Right cardiac atrium (tissue), 5 donors: Measurements from ENCODE around the gene UGT2B17. TPM values are rescaled to one million over a fixed set of nuclear protein-coding genes. Genes with fewer than 3 reads are reported as not detected.
"Not testable (repeated sequence)": the region's sequence is repeated elsewhere in the genome, so short reads cannot be mapped to it uniquely, and the experiment has no call there.

Experiments used
- ATAC-seq, 2 donors: fragments of 200-7000 bp; cut with Tn5 transposase; one replicate each; pipeline versions ENCODE4 v1.8.0 to v1.9.1; 2020; ENCODE audit warnings: moderate library complexity in 2 of 2, mild to moderate bottlenecking in 1 of 2
- DNase-seq, 3 donors: peaks; one replicate each; pipeline ENCODE4 v3.0.0-alpha.2; 2020
- H3K27ac ChIP-seq: one replicate; pipeline ENCODE4 v1.5.1; 2013; ENCODE audit warnings: mild to moderate bottlenecking, low read length, control low read depth, moderate library complexity
- H3K27me3 ChIP-seq: one replicate; pipeline ENCODE4 v1.6.1; 2013; ENCODE audit not compliant: control insufficient read depth, insufficient read depth
- H3K4me1 ChIP-seq: one replicate; pipeline ENCODE4 v1.6.1; 2013; ENCODE audit warnings: low read length; ENCODE audit not compliant: control insufficient read depth, insufficient read depth
- H3K4me3 ChIP-seq: one replicate; pipeline ENCODE4 v1.5.1; 2013; ENCODE audit warnings: low read length, control low read depth
- H3K9me3 ChIP-seq: one replicate; pipeline ENCODE4 v1.6.1; 2013; ENCODE audit warnings: low read length; ENCODE audit not compliant: control insufficient read depth
- WGBS: extraction: QIAGEN DNeasy Blood & Tissue Kit; methylation state at CpG from one replicate; pipeline ENCODE4 v1.1.7; 2013; 5-methylcytosine and 5-hydroxymethylcytosine counted together
- intact Hi-C, 4 donors: fragments of 100-400 bp; cut with DNase I; formaldehyde crosslinking; loops; one replicate each; pipeline versions ENCODE4 v1.11.0 to v1.14.0; 2022 to 2023
- polyA plus RNA-seq: library from polyadenylated mRNA; stranded (reverse); fragments of 200-250 nt; gene quantifications from one replicate; pipeline ENCODE4 v1.2.3, GENCODE V29; 2013
- total RNA-seq, 4 donors: library from RNA; stranded (reverse); fragmentation: NEBNext Ultra II Directional; extraction: Animal tissue kit (Norgen Biotek cat#: 25700); gene quantifications; one replicate each; pipeline ENCODE4 v1.2.1, GENCODE V29; 2021
- donor health status: healthy with polysubstance abuse.
- donor health status: DM: no; HTN: yes; CAD: no.
- donor health status: DM: no; HTN: no; CAD: no.
- donor health status: DM: no; HTN: yes; CAD: no; lungs with severe emphysema.
- donor health status: DM: yes; HTN: yes; CAD: no.

UGT2B17 gene
- total and polyA plus RNA-seq, 5 donors, result 0.05 to 0.12 TPM; not detected in 3

GRCh38 chr4:68518889-68519288, 57.2 kb downstream of the UGT2B17 start:
- DNase-seq (no peak), ATAC-seq (no peak)
- Histone ChIP-seq H3K4me1 (no peaks in the 10 kb centered on the region), H3K9me3 (no peaks in the 10 kb centered on the region), H3K27me3 (no peaks in the 10 kb centered on the region), H3K27ac (no peak overlapping the region), H3K4me3 (no peak overlapping the region)
- WGBS, result no CpG with 5 or more reads among the region's 1 CpG
- intact Hi-C loops, result no loop called here

DNA sequence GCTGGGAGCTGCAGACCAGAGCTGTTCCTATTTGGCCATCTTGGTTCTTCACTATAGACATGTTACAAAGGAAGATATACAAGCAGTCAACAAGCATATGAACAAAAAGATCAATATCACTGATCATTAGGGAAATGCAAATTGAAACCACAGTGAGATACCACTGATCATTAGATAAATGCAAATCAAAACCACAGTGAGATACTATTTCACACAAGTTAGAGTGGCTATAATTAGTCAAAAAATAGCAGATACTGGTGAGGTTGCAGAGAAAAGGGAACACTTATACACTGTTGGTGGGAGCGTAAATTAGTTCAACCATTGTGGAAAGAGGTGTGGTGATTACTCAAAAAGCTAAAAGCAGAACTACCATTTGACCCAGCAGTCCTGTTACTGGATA, 70.7 kb downstream of the UGT2B17 start:
- 89% methylated on average over 1 of the region's 1 CpG for WGBS
- H3K9me3 ChIP-seq, ATAC-seq, H3K27me3 ChIP-seq, DNase-seq, H3K4me3 ChIP-seq, H3K27ac ChIP-seq, H3K4me1 ChIP-seq: not testable (repeated sequence)
- intact Hi-C loops, result loop anchor here in 1 of 4 donors (5.0 kb wide), 1 partner anchor 122 kb away; no protein-coding TSS in a partner anchor

GRCh38 chr4:68504836-68505235, 71.3 kb downstream of the UGT2B17 start:
- H3K9me3 ChIP-seq, ATAC-seq, H3K4me1 ChIP-seq, DNase-seq, H3K4me3 ChIP-seq, H3K27me3 ChIP-seq, H3K27ac ChIP-seq: not testable (repeated sequence)
- intact Hi-C loops, result loop anchor here in 2 of 4 donors (5.0 kb wide), 1 partner anchor 122 kb away; no protein-coding TSS in a partner anchor
- 91% methylated on average over 4 of the region's 4 CpGs for WGBS

DNA sequence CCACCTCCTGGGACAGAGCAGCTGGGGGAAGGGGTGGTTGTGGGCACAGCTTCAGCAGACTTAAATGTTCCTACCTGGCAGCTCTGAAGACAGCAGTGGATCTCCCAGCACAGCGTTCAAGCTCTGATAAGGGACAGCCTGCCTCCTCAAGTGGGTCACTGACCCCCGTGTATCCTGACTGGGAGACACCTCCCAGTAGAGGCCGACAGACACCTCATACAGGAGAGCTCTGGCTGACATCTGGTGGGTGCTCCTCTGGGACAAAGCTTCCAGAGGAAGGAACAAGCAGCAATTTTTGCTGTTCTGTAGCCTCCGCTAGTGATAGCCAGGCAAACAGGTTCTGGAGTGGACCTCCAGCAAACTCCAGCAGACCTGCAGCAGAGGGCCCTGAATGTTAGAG, 72.7 kb downstream of the UGT2B17 start:
- not testable (repeated sequence) for ATAC-seq

GRCh38 chr4:68499021-68499420, 77.1 kb downstream of the UGT2B17 start:
- Histone ChIP-seq H3K27me3 (no peaks in the 10 kb centered on the region), H3K4me1 (no peaks in the 10 kb centered on the region), H3K9me3 (no peaks in the 10 kb centered on the region), H3K4me3 (no peak overlapping the region), H3K27ac (no peak overlapping the region)
- no peak for DNase-seq
- intact Hi-C loops, result loop anchor here in 3 of 4 donors (5.0 to 10.0 kb wide), 3 partner anchors 666 to 676 kb away; no protein-coding TSS in a partner anchor
- 71% methylated on average over 4 of the region's 4 CpGs for WGBS
- ATAC-seq, result no peak

More for the DNA sequence above, 72.7 kb downstream of the UGT2B17 start:
- H3K4me1 ChIP-seq, H3K4me3 ChIP-seq, H3K9me3 ChIP-seq, H3K27ac ChIP-seq, H3K27me3 ChIP-seq, DNase-seq: not testable (repeated sequence)
- intact Hi-C loops, result loop anchor here in 1 of 4 donors (5.0 kb wide), 1 partner anchor 124 kb away; no protein-coding TSS in a partner anchor
- 57% methylated on average over 4 of the region's 4 CpGs for WGBS

GRCh38 chr4:68498413-68499007, 77.6 kb downstream of the UGT2B17 start:
- no peak overlapping the region for H3K27ac ChIP-seq
- no peaks in the 10 kb centered on the region for H3K4me1 ChIP-seq
- no peak overlapping the region for H3K4me3 ChIP-seq
- no peaks in the 10 kb centered on the region for H3K9me3 ChIP-seq
- intact Hi-C loops, result loop anchor here in 3 of 4 donors (5.0 to 10.0 kb wide), 3 partner anchors 666 to 676 kb away; no protein-coding TSS in a partner anchor
- 21% methylated on average over 5 of the region's 5 CpGs for WGBS
- H3K27me3 ChIP-seq, result no peaks in the 10 kb centered on the region
- ATAC-seq (peak; percentile 48 to 68), DNase-seq (peak in 2 of 3 donors; percentile 35 to 39)

- 23% methylated on average over 1 of the region's 1 CpG for WGBS
- intact Hi-C loops, result loop anchor here in 3 of 4 donors (5.0 to 10.0 kb wide), 3 partner anchors 670 to 680 kb away; no protein-coding TSS in a partner anchor
These were observed 81.4 kb downstream of the UGT2B17 start for GRCh38 chr4:68494688-68495087.

GRCh38 chr4:68490826-68491457, 85.2 kb downstream of the UGT2B17 start:
- peak in 1 of 3 donors; percentile 44 for DNase-seq

More at GRCh38 chr4:68494688-68495087, 81.4 kb downstream of the UGT2B17 start:
- Histone ChIP-seq H3K4me3 (no peak overlapping the region), H3K9me3 (no peaks in the 10 kb centered on the region), H3K27me3 (no peaks in the 10 kb centered on the region), H3K4me1 (no peaks in the 10 kb centered on the region), H3K27ac (no peak overlapping the region)
- DNase-seq (no peak), ATAC-seq (no peak)

DNA sequence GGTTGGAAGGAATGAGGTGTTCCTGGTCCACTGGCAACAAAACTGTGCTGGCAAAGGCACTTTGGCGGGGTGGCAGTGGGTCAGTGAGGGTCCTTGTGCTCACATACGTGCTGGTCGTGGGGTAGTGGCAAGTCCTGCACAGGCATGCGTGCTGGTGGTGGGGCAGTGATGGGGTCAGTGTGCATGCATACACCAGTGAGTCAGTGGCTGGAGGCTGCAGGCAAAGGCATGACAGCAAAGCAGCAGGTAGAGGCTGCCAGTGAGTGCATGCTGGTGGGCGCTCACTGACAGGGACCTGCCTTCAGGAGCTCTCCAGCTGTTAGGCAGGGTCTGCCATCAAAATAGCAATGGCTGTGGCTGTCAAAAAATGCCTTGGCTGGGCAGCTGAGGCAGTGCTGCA, 86.8 kb downstream of the UGT2B17 start:
- no peaks in the 10 kb centered on the region for H3K9me3 ChIP-seq
- H3K4me1 ChIP-seq, result no peaks in the 10 kb centered on the region
- H3K27me3 ChIP-seq, result no peaks in the 10 kb centered on the region
- ATAC-seq, result no peak
- intact Hi-C loops, result no loop called here
- no peak overlapping the region for H3K4me3 ChIP-seq
- 74% methylated on average over 5 of the region's 5 CpGs for WGBS
- no peak overlapping the region for H3K27ac ChIP-seq
- peak in 1 of 3 donors; percentile 33 for DNase-seq

More at GRCh38 chr4:68490826-68491457, 85.2 kb downstream of the UGT2B17 start:
- Histone ChIP-seq H3K4me1 (no peaks in the 10 kb centered on the region), H3K9me3 (no peaks in the 10 kb centered on the region), H3K27me3 (no peaks in the 10 kb centered on the region), H3K27ac (no peak overlapping the region), H3K4me3 (no peak overlapping the region)
- intact Hi-C loops, result loop anchor here in 2 of 4 donors (10.0 kb wide), 2 partner anchors 674 to 684 kb away; no protein-coding TSS in a partner anchor
- no peak for ATAC-seq
- WGBS, result 89% methylated on average over 6 of the region's 6 CpGs
